H1 (cell line): Measurements from ENCODE around the gene LANCL1. TPM values are rescaled to one million over a fixed set of nuclear protein-coding genes. Genes with fewer than 3 reads are reported as not detected.

ENCODE experiments used
- CTCF ChIA-PET: fragments of 300-600 bp; sonication (Branson Sonifier 250); formaldehyde crosslinking; loops from one replicate; lab custom pipeline; 2021; ENCODE audit not compliant: partially characterized antibody; lab: Charles Lee
- POLR2A ChIA-PET: fragments of 300-600 bp; sonication (Branson Sonifier 250); formaldehyde crosslinking; loops from one replicate; lab custom pipeline; 2021; ENCODE audit warnings: inconsistent platforms; ENCODE audit not compliant: partially characterized antibody; lab: Charles Lee
- DNase-seq, 2 experiments: peaks; one replicate each; pipeline versions ENCODE4 v3.0.0 to v3.0.0-alpha.2; 2010 to 2022; ENCODE audit warnings: low spot score in 2 of 2, low read depth in 1 of 2, mixed read lengths in 1 of 2
- FAIRE-seq: peaks from 2 replicates; lab custom pipeline; 2011; peaks lifted over from hg19 to GRCh38; lab: Jason Lieb, UNC
- H2AFZ ChIP-seq: 2 replicates; pipeline ENCODE4 v1.8.1; 2012; ENCODE audit warnings: low read length, inconsistent platforms
- H2AK5ac ChIP-seq: 2 replicates; pipeline ENCODE4 v1.6.1; 2013; ENCODE audit warnings: low read depth, low read length
- H2BK120ac ChIP-seq: replicated peaks from 2 replicates; pipeline ENCODE3; 2013; ENCODE audit warnings: low read depth, low read length, inconsistent platforms
- H2BK12ac ChIP-seq: 2 replicates; pipeline ENCODE4 v1.6.1; 2013; ENCODE audit warnings: low read depth, low read length
- H2BK15ac ChIP-seq: 2 replicates; pipeline ENCODE4 v1.6.1; 2013; ENCODE audit warnings: low read length
- H2BK20ac ChIP-seq: 2 replicates; pipeline ENCODE4 v1.6.1; 2013; ENCODE audit warnings: low read length
- H2BK5ac ChIP-seq: 2 replicates; pipeline ENCODE4 v1.6.1; 2013; ENCODE audit warnings: low read depth, low read length
- H3K14ac ChIP-seq: 2 replicates; pipeline ENCODE4 v1.6.1; 2013; ENCODE audit warnings: inconsistent platforms; ENCODE audit not compliant: insufficient read length
- H3K18ac ChIP-seq: 2 replicates; pipeline ENCODE4 v1.6.1; 2013; ENCODE audit warnings: low read length; ENCODE audit errors: extremely low read depth
- H3K23ac ChIP-seq: 2 replicates; pipeline ENCODE4 v1.6.1; 2013; ENCODE audit warnings: inconsistent platforms; ENCODE audit not compliant: insufficient read length
- H3K23me2 ChIP-seq: 2 replicates; pipeline ENCODE4 v1.6.1; 2013; ENCODE audit warnings: low read depth, low read length
- H3K27ac ChIP-seq: 2 replicates; pipeline ENCODE4 v1.6.1; 2011; ENCODE audit warnings: low read depth, low read length, inconsistent platforms
- H3K27me3 ChIP-seq, 4 experiments: replicated peaks in 1 of 4; 1 replicate in 1 of 4; 2 replicates in 3 of 4; pipeline versions ENCODE4 v1.6.1 to v1.8.1; 2011 to 2013; ENCODE audit warnings: low read length in 3 of 4, mild to moderate bottlenecking in 3 of 4, inconsistent platforms in 2 of 4, mixed read lengths in 2 of 4, moderate library complexity in 1 of 4; ENCODE audit not compliant: control insufficient read depth in 3 of 4, insufficient read depth in 3 of 4; ENCODE audit errors: extremely low read depth in 1 of 4
- H3K36me3 ChIP-seq, 4 experiments: 2 replicates each; pipeline versions ENCODE4 v1.6.1 to v1.8.1; 2011 to 2013; ENCODE audit warnings: mild to moderate bottlenecking in 4 of 4, low read length in 3 of 4, moderate library complexity in 2 of 4, control low read depth in 1 of 4, inconsistent platforms in 1 of 4; ENCODE audit not compliant: insufficient read depth in 4 of 4, control insufficient read depth in 2 of 4
- H3K4ac ChIP-seq: replicated peaks from 2 replicates; pipeline ENCODE3; 2013; ENCODE audit warnings: low read length, low read depth, mixed read lengths, inconsistent platforms; ENCODE audit not compliant: insufficient read length
- H3K4me1 ChIP-seq, 4 experiments: replicated peaks in 1 of 4; 1 replicate in 1 of 4; 2 replicates in 3 of 4; pipeline versions ENCODE4 v1.6.1 to v1.8.1; 2011 to 2013; ENCODE audit warnings: low read length in 3 of 4, inconsistent platforms in 2 of 4, mixed read lengths in 1 of 4; ENCODE audit not compliant: insufficient read depth in 4 of 4, control insufficient read depth in 3 of 4
- H3K4me2 ChIP-seq, 2 experiments: 2 replicates each; pipeline versions ENCODE4 v1.6.1 to v1.8.1; 2011 to 2013; ENCODE audit warnings: low read depth in 2 of 2, low read length in 2 of 2, control low read depth in 1 of 2, inconsistent platforms in 1 of 2, mild to moderate bottlenecking in 1 of 2; ENCODE audit not compliant: insufficient read depth in 1 of 2
- H3K4me3 ChIP-seq, 4 experiments: fragments of 200-600, 300-600 bp in 1 of 4; sonication (generic), shearing (Covaris generic), sonication (Bioruptor Twin) in 1 of 4; 2 replicates each; pipeline versions ENCODE4 v1.5.1 to v1.8.1; 2011 to 2016; ENCODE audit warnings: low read length in 4 of 4, low read depth in 3 of 4, control low read depth in 2 of 4, inconsistent platforms in 2 of 4, mild to moderate bottlenecking in 2 of 4, mixed read lengths in 1 of 4, moderate library complexity in 1 of 4; ENCODE audit not compliant: insufficient read depth in 2 of 4; ENCODE audit errors: extremely low read depth in 1 of 4
- H3K56ac ChIP-seq: replicated peaks from 2 replicates; pipeline ENCODE3; 2013; ENCODE audit warnings: low read depth, mild to moderate bottlenecking, mixed read lengths, low read length, inconsistent platforms; ENCODE audit not compliant: insufficient read length
- H3K79me1 ChIP-seq: 2 replicates; pipeline ENCODE4 v1.6.1; 2013; ENCODE audit warnings: low read depth, low read length, control low read depth
- H3K79me2 ChIP-seq, 2 experiments: 2 replicates each; pipeline versions ENCODE4 v1.6.1 to v1.8.1; 2012 to 2013; ENCODE audit warnings: low read length in 2 of 2, mild to moderate bottlenecking in 2 of 2, inconsistent platforms in 1 of 2; ENCODE audit not compliant: insufficient read depth in 2 of 2, control insufficient read depth in 1 of 2
- H3K9ac ChIP-seq, 4 experiments: replicated peaks in 1 of 4; 1 replicate in 1 of 4; 2 replicates in 3 of 4; pipeline versions ENCODE4 v1.6.1 to v1.8.1; 2011 to 2013; ENCODE audit warnings: low read depth in 3 of 4, low read length in 3 of 4, control low read depth in 2 of 4, mild to moderate bottlenecking in 2 of 4, moderate library complexity in 2 of 4, inconsistent platforms in 1 of 4; ENCODE audit errors: extremely low read depth in 1 of 4
- H3K9me3 ChIP-seq, 2 experiments: 2 replicates each; pipeline versions ENCODE4 v1.6.1 to v1.8.1; 2012 to 2013; ENCODE audit warnings: mild to moderate bottlenecking in 2 of 2, moderate library complexity in 2 of 2, control low read depth in 1 of 2, inconsistent platforms in 1 of 2, low read depth in 1 of 2, low read length in 1 of 2, mixed read lengths in 1 of 2; ENCODE audit not compliant: insufficient read depth in 2 of 2
- H4K20me1 ChIP-seq, 2 experiments: replicated peaks in 1 of 2; 2 replicates each; pipeline versions ENCODE3 to v1.8.1; 2011 to 2013; ENCODE audit warnings: inconsistent platforms in 2 of 2, low read length in 2 of 2, mild to moderate bottlenecking in 1 of 2; ENCODE audit not compliant: insufficient read depth in 2 of 2, control insufficient read depth in 1 of 2
- H4K5ac ChIP-seq: 2 replicates; pipeline ENCODE4 v1.6.1; 2013; ENCODE audit warnings: low read length, low read depth, mixed read lengths, inconsistent platforms; ENCODE audit not compliant: insufficient read length
- H4K8ac ChIP-seq: 2 replicates; pipeline ENCODE4 v1.8.0; 2013; ENCODE audit warnings: mild to moderate bottlenecking, moderate library complexity, low read length, inconsistent platforms; ENCODE audit not compliant: insufficient read depth; ENCODE audit errors: extremely low read depth
- H4K91ac ChIP-seq: replicated peaks from 2 replicates; pipeline ENCODE3; 2013; ENCODE audit warnings: low read length, mixed read lengths, inconsistent platforms; ENCODE audit not compliant: insufficient read length
- ZNF274 ChIP-seq: IDR thresholded peaks from 2 replicates; pipeline ENCODE4 v1.7.0; 2012; ENCODE audit warnings: low read length, borderline replicate concordance; ENCODE audit errors: extremely low read depth
- WGBS, 2 experiments: shearing (Covaris generic) in 1 of 2; methylation state at CpG; one replicate each; pipeline versions ENCODE4 v1.1.6 to v1.1.7; 2013 to 2015; ENCODE audit warnings: low lambda C conversion rate in 2 of 2, mixed read lengths in 2 of 2, inconsistent platforms in 1 of 2, low coverage in 1 of 2, missing lambda C conversion rate in 1 of 2; ENCODE audit not compliant: insufficient replicate concordance in 2 of 2, insufficient coverage in 1 of 2, insufficient read length in 1 of 2; ENCODE audit errors: extremely low coverage in 1 of 2, missing lambda C conversion rate in 1 of 2; 5-methylcytosine and 5-hydroxymethylcytosine counted together
- polyA plus RNA-seq, 7 experiments: library from polyadenylated mRNA; depleted of rRNA in 3 of 7; stranded (reverse) in 5 of 7; unstranded in 2 of 7; fragments of >200 nt in 5 of 7; fragments of 200-250 nt in 2 of 7; gene quantifications; 1 replicate in 5 of 7; 2 replicates in 1 of 7; 4 replicates in 1 of 7; pipeline versions ENCODE4 v1.2.1 to v1.2.3, GENCODE V29; 2011 to 2013; ENCODE audit warnings: missing spikeins in 2 of 7, mixed read lengths in 2 of 7
- total RNA-seq: library from RNA; stranded (reverse); fragmentation: NEBNext Ultra II Directional; extraction: Animal tissue kit (Norgen Biotek cat#: 25700); gene quantifications from 2 replicates; pipeline ENCODE4 v1.2.1, GENCODE V29; 2021

LANCL1 gene
- total and polyA plus RNA-seq, 2 of the 8 experiments (the other 6 are each of a cell fraction or from before 2014, with no cell fraction given) = 26.2 to 48.7 TPM

- no peak overlapping the region for H2BK20ac ChIP-seq
- no peak overlapping the region for H2BK15ac ChIP-seq
- FAIRE-seq = no peak
- no peak overlapping the region for H2BK12ac ChIP-seq
- no peaks in the 10 kb centered on the region for H3K36me3 ChIP-seq
- H3K4ac ChIP-seq = no peak overlapping the region
- no peak overlapping the region for H3K4me3 ChIP-seq
- H3K27me3 ChIP-seq = no peaks in the 10 kb centered on the region
- ChIA-PET POLR2A (no interaction called here), CTCF (interaction anchor here (2.5 kb wide), 1 partner anchor 12 kb away, joined by 16 read pairs; no protein-coding TSS in a partner anchor)
- WGBS, 2 experiments = 68% methylated on average over 2 of the region's 2 CpGs; no CpG with 5 or more reads in 1 of the 2 experiments
- no peak overlapping the region for H2BK120ac ChIP-seq
- H3K9ac ChIP-seq = no peak overlapping the region
- DNase-seq = no peak
- no peak overlapping the region for H3K4me2 ChIP-seq
- H4K20me1 ChIP-seq = no peaks in the 10 kb centered on the region
- no peak overlapping the region for H3K23ac ChIP-seq
- no peaks in the 10 kb centered on the region for H3K23me2 ChIP-seq
- H4K5ac ChIP-seq = no peak overlapping the region
- no peak overlapping the region for H4K91ac ChIP-seq
- no peaks in the 10 kb centered on the region for H3K4me1 ChIP-seq
- no peak overlapping the region for H2AK5ac ChIP-seq
- no peak overlapping the region for H3K56ac ChIP-seq
- H3K79me1 ChIP-seq = no peaks in the 10 kb centered on the region
- H3K27ac ChIP-seq = no peak overlapping the region
- H3K79me2 ChIP-seq = no peaks in the 10 kb centered on the region
- H4K8ac ChIP-seq = no peak overlapping the region
- no peak overlapping the region for H3K18ac ChIP-seq
- H3K9me3 ChIP-seq = no peaks in the 10 kb centered on the region
- no peak overlapping the region for H2BK5ac ChIP-seq
- H2AFZ ChIP-seq = no peak overlapping the region
- no peak overlapping the region for H3K14ac ChIP-seq
- no peak for TF ChIP-seq ZNF274
Measured at GRCh38 chr2:210515911-210516310, 39.4 kb upstream of the LANCL1 start.
